Large intestine (tissue), 3 donors: Measurements from ENCODE around the gene SCRN1. TPM values are rescaled to one million over a fixed set of nuclear protein-coding genes. Genes with fewer than 3 reads are reported as not detected.

ENCODE experiments used
- DNase-seq, 2 donors: peaks; one replicate each; pipeline versions ENCODE4 v3.0.0 to v3.0.0-alpha.2; 2013
- H3K27ac ChIP-seq: one replicate; pipeline ENCODE4 v1.5.1; 2013; ENCODE audit warnings: low read length
- H3K27me3 ChIP-seq: 2 replicates; pipeline ENCODE4 v1.6.1; 2013; ENCODE audit warnings: low read length; ENCODE audit not compliant: control insufficient read depth, insufficient read depth
- H3K36me3 ChIP-seq: 2 replicates; pipeline ENCODE4 v1.6.1; 2013; ENCODE audit warnings: low read length; ENCODE audit not compliant: control insufficient read depth, insufficient read depth
- H3K4me1 ChIP-seq: one replicate; pipeline ENCODE4 v1.6.1; 2013; ENCODE audit warnings: low read length; ENCODE audit not compliant: control insufficient read depth, insufficient read depth
- H3K4me3 ChIP-seq: one replicate; pipeline ENCODE4 v1.5.1; 2013; ENCODE audit warnings: low read length
- H3K9me3 ChIP-seq: one replicate; pipeline ENCODE4 v1.6.1; 2013; ENCODE audit warnings: mild to moderate bottlenecking, low read depth, low read length, moderate library complexity; ENCODE audit not compliant: control insufficient read depth
- WGBS: methylation state at CpG from one replicate; pipeline ENCODE4 v1.1.5; 2013; ENCODE audit warnings: low lambda C conversion rate; ENCODE audit not compliant: insufficient coverage; 5-methylcytosine and 5-hydroxymethylcytosine counted together
- polyA plus RNA-seq: library from polyadenylated mRNA; unstranded; fragments of 120-200 nt; gene quantifications from one replicate; pipeline ENCODE4 v1.2.1, GENCODE V29; 2013

The SCRN1 gene
- polyA plus RNA-seq, 1 donor, result 25.2 TPM

DNA sequence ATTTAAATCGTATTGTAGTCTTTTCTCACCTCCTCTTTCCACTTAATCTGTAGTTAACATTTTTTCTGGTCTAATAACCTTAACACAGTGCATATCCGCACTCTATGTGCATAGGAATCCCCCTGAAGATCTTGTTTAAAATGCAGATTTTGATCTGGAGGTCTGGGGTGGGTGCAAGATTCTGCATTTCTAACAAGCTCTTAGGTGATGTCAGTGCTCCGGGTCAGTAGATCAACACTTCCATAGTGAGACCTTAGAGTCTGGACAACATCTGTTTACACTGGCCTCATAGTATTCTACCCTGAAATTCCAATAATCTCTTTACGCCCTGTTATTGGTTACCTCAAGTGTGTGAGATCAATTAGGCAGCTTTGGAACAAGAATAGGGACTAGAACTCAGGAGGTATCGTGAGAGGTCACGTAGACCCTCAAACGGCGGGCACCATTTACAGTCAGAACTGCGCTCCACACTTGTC, 38.2 kb upstream of the SCRN1 start:
- Histone ChIP-seq H3K27ac (peak overlapping the region; percentile 74), H3K4me1 (peaks cover 6% of the 10 kb centered on the region)

GRCh38 chr7:30027065-30027456, 37.5 kb upstream of the SCRN1 start:
- Histone ChIP-seq H3K27me3 (no peaks in the 10 kb centered on the region), H3K27ac (peak overlapping the region; percentile 74), H3K4me1 (peaks cover 3% of the 10 kb centered on the region), H3K4me3 (peak overlapping the region; percentile 65), H3K36me3 (no peaks in the 10 kb centered on the region), H3K9me3 (no peaks in the 10 kb centered on the region)
- DNase-seq, result peak in 1 of 2 donors; percentile 67
- 5% methylated on average over 3 of the region's 10 CpGs for WGBS

More for the DNA sequence above, 38.2 kb upstream of the SCRN1 start:
- WGBS, result 0% methylated on average over 4 of the region's 9 CpGs
- Histone ChIP-seq H3K27me3 (no peaks in the 10 kb centered on the region), H3K9me3 (no peaks in the 10 kb centered on the region), H3K36me3 (no peaks in the 10 kb centered on the region), H3K4me3 (peak overlapping the region; percentile 65)
- DNase-seq, result no peak

GRCh38 chr7:30026229-30027064, 36.8 kb upstream of the SCRN1 start, which contains the start of gene FKBP14:
TSS of gene FKBP14 (minus strand) at chr7:30026702. CDS start at chr7:30026508, 194 bp downstream.
- DNase-seq, result peak; percentile 98 to 100
- Histone ChIP-seq H3K27me3 (no peaks in the 10 kb centered on the region), H3K9me3 (no peaks in the 10 kb centered on the region), H3K4me3 (peak within 1 kb of the TSS; percentile 65), H3K4me1 (peaks cover 3% of the 10 kb centered on the region), H3K27ac (peak within 1 kb of the TSS; percentile 74), H3K36me3 (no peaks in the 10 kb centered on the region)
- no CpG with 5 or more reads among the region's 35 CpGs for WGBS

DNA sequence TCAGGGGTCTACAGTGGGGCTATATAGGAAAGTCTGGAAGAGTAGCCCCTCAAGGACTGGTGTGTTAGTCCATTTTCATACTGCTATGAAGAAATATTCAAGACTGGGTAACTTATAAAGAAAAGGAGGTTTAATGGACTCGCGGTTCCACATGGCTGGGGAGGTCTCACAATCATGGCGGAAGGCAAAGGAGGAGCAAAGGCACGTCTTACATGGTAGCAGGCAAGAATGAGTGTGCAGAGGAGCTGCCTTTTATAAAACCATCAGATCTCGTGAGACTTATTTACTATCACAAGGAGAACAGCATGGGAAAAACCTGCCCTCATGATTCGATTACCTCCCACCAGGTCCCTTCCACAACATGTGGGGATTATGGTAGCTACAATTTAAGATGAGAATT, 33.9 kb upstream of the SCRN1 start:
- Histone ChIP-seq H3K4me1 (peaks cover 3% of the 10 kb centered on the region), H3K27ac (no peak overlapping the region), H3K27me3 (no peaks in the 10 kb centered on the region), H3K9me3 (no peaks in the 10 kb centered on the region), H3K4me3 (no peak overlapping the region), H3K36me3 (no peaks in the 10 kb centered on the region)
- WGBS, result 100% methylated on average over 3 of the region's 6 CpGs
- DNase-seq, result no peak

DNA sequence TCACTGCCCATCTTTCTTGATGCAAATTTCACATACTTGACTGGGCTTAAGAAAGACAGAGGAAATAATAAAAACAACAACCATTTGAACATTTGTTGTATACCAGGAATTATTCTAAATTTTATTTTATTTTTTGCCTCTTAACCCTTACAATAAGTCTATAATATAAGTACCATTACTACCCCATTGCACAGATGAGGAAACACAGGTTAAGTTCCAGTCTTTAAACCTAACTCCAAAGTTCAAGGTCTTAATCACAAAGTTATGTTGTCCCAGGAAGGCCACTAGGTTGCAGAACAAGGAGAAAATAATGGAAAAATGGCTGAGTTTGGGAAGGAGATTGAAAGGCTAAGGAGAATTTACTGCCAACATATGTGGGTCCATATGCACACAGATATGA, 33.4 kb upstream of the SCRN1 start:
- Histone ChIP-seq H3K36me3 (peaks cover 2% of the 10 kb centered on the region), H3K27ac (no peak overlapping the region), H3K4me1 (peaks cover 3% of the 10 kb centered on the region), H3K9me3 (no peaks in the 10 kb centered on the region), H3K27me3 (no peaks in the 10 kb centered on the region), H3K4me3 (no peak overlapping the region)
- DNase-seq, result no peak

GRCh38 chr7:30020535-30020934, 30.9 kb upstream of the SCRN1 start:
- WGBS, result 20% methylated on average over 1 of the region's 1 CpG
- no peak overlapping the region for H3K27ac ChIP-seq
- H3K27me3 ChIP-seq, result no peaks in the 10 kb centered on the region
- H3K4me1 ChIP-seq, result peaks cover 3% of the 10 kb centered on the region
- H3K36me3 ChIP-seq, result peaks cover 7% of the 10 kb centered on the region
- H3K9me3 ChIP-seq, result no peaks in the 10 kb centered on the region
- no peak overlapping the region for H3K4me3 ChIP-seq
- no peak for DNase-seq

DNA sequence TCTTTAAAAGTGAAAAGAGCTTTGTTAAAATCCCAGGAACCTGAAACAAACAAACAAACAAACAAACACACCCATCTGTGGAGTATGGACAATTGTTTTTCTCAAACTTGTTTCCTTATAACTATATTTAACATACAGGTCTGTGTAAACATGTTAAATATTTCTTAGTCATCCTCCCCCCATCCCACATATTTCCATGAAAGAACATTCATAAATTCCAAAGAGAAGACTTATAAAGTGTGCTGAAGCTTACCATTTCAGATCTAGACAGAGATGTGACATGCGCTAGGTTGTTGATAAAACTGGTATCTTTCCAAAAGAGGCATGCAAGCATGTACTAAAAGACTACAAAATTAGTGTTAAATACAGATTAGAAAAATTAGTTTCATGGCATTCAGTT, 30.4 kb upstream of the SCRN1 start:
- no CpG with 5 or more reads among the region's 1 CpG for WGBS
- Histone ChIP-seq H3K4me1 (no peaks in the 10 kb centered on the region), H3K27ac (no peak overlapping the region), H3K4me3 (no peak overlapping the region), H3K27me3 (no peaks in the 10 kb centered on the region), H3K9me3 (no peaks in the 10 kb centered on the region), H3K36me3 (peaks cover 9% of the 10 kb centered on the region)
- DNase-seq, result no peak

DNA sequence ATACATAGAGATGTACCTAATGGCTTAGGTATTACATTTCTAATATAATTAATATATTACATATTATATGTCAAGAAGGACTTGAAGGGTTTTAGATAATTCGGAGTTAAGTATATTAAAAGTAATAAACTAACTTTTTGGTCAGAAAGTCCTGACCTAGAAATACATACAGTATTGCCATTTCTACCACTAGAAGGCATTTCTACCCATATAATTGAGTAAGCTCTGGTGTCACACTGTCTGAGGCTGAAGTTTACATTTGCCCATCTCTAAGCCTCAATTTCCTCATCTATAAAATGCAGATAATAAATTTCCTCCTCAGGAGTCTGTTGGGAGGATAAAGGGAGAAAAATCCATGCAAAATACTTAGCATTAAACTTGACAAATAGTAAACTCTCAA, 29.8 kb upstream of the SCRN1 start:
- Histone ChIP-seq H3K36me3 (peaks cover 11% of the 10 kb centered on the region), H3K4me1 (no peaks in the 10 kb centered on the region), H3K27ac (no peak overlapping the region), H3K4me3 (no peak overlapping the region), H3K9me3 (no peaks in the 10 kb centered on the region), H3K27me3 (no peaks in the 10 kb centered on the region)
- WGBS, result 100% methylated on average over 1 of the region's 1 CpG
- no peak for DNase-seq

- DNase-seq, result no peak
- H3K27me3 ChIP-seq, result no peaks in the 10 kb centered on the region
- H3K4me3 ChIP-seq, result no peak overlapping the region
- H3K4me1 ChIP-seq, result no peaks in the 10 kb centered on the region
- peaks cover 16% of the 10 kb centered on the region for H3K36me3 ChIP-seq
- H3K9me3 ChIP-seq, result no peaks in the 10 kb centered on the region
- H3K27ac ChIP-seq, result no peak overlapping the region
Measured at GRCh38 chr7:30018451-30018850, 28.9 kb upstream of the SCRN1 start.

GRCh38 chr7:30012757-30013156, 23.2 kb upstream of the SCRN1 start:
- H3K36me3 ChIP-seq, result peaks cover 14% of the 10 kb centered on the region
- H3K27me3 ChIP-seq, result no peaks in the 10 kb centered on the region
- H3K27ac ChIP-seq, result no peak overlapping the region
- no peak for DNase-seq
- 44% methylated on average over 1 of the region's 3 CpGs for WGBS
- H3K4me3 ChIP-seq, result no peak overlapping the region
- no peaks in the 10 kb centered on the region for H3K9me3 ChIP-seq
- H3K4me1 ChIP-seq, result no peaks in the 10 kb centered on the region

GRCh38 chr7:30010021-30010420, 20.4 kb upstream of the SCRN1 start:
- whole genome bisulfite sequencing, result 0% methylated on average over 1 of the region's 6 CpGs

More at GRCh38 chr7:30010021-30010420, 20.4 kb upstream of the SCRN1 start:
- DNase-seq, result no peak
- Histone ChIP-seq H3K27me3 (no peaks in the 10 kb centered on the region), H3K4me3 (no peak overlapping the region), H3K27ac (no peak overlapping the region), H3K9me3 (no peaks in the 10 kb centered on the region), H3K4me1 (no peaks in the 10 kb centered on the region), H3K36me3 (peaks cover 7% of the 10 kb centered on the region)
